ENCODE data around the gene SLIT3. TPM values are rescaled to one million over a fixed set of nuclear protein-coding genes. Genes with fewer than 3 reads are reported as not detected.

Gene SLIT3
- total and polyA plus RNA-seq, 2 experiments from 2014 or later, result 0.59 to 0.71 TPM

- no peak for ATAC-seq
Observed at GRCh38 chr5:168685566-168685965, 615.4 kb downstream of the SLIT3 start.

More at GRCh38 chr5:168685566-168685965, 615.4 kb downstream of the SLIT3 start:
- Mint-ChIP-seq H3K27me3 (ENCODE audit: insufficient read depth, low read depth, poor library complexity) (peaks cover 5% of the 10 kb centered on the region), H3K27ac (no peak overlapping the region), H3K4me1 (no peaks in the 10 kb centered on the region), H3K4me3 (no peak overlapping the region), H3K9me3 (no peaks in the 10 kb centered on the region), H3K36me3 (ENCODE audit: low read depth) (no peaks in the 10 kb centered on the region)
- H3K4me2 ChIP-seq, result no peak overlapping the region
- H3K27ac ChIP-seq (ENCODE audit: low read depth), result no peak overlapping the region
- no peaks in the 10 kb centered on the region for H3K36me3 ChIP-seq (ENCODE audit: insufficient read depth)
- no peaks in the 10 kb centered on the region for H3K9me2 ChIP-seq (ENCODE audit: insufficient read depth)
- TF ChIP-seq REST (IDR thresholded peaks at IDR 0.05; ENCODE audit: unreplicated experiment) (no peak), ZNF462 (CRISPR knock-in tag; IDR thresholded peaks at IDR 0.05) (no peak), CREB1 (CRISPR knock-in tag; IDR thresholded peaks at IDR 0.05; ENCODE audit: low read depth) (no peak), EZH2phosphoT487 (IDR thresholded peaks at IDR 0.05; ENCODE audit: unreplicated experiment) (no peak), CTCF (conservative IDR thresholded peaks at IDR 0.05; ENCODE audit: low read depth in 2 of 2) (no peak), ZNF331 (CRISPR knock-in tag; IDR thresholded peaks at IDR 0.05; ENCODE audit: low read depth) (no peak), POLR2AphosphoS5 (IDR thresholded peaks at IDR 0.05; ENCODE audit: low read depth) (no peak), ZNF114 (CRISPR knock-in tag; IDR thresholded peaks at IDR 0.05) (no peak), STAT1 (IDR thresholded peaks at IDR 0.05; ENCODE audit: unreplicated experiment) (no peak), ETS1 (IDR thresholded peaks at IDR 0.05) (no peak), NANOG (IDR thresholded peaks at IDR 0.05; ENCODE audit: borderline replicate concordance) (no peak), JUNB (IDR thresholded peaks at IDR 0.05; ENCODE audit: unreplicated experiment) (no peak), EZH2 (IDR thresholded peaks at IDR 0.05; ENCODE audit: low read depth, unreplicated experiment) (no peak)
- no peaks in the 10 kb centered on the region for H4K20me1 ChIP-seq (replicated peaks; ENCODE audit: insufficient read depth)
- no peaks in the 10 kb centered on the region for H3K27me3 ChIP-seq (ENCODE audit: insufficient read depth)
- no peak overlapping the region for H2AFZ ChIP-seq
- no peak overlapping the region for H3K4me3 ChIP-seq
- no peaks in the 10 kb centered on the region for H3F3A ChIP-seq (replicated peaks; ENCODE audit: low read depth)
- no peaks in the 10 kb centered on the region for H3K79me2 ChIP-seq (replicated peaks; ENCODE audit: insufficient read depth)
- no peaks in the 10 kb centered on the region for H3K4me1 ChIP-seq (ENCODE audit: insufficient read depth)
- no peak for DNase-seq (ENCODE audit: low spot score)

All from GM23338 (cell line).